ENCODE data around the gene XPA. TPM values are rescaled to one million over a fixed set of nuclear protein-coding genes. Genes with fewer than 3 reads are reported as not detected.
"Not testable (repeated sequence)": the region's sequence is repeated elsewhere in the genome, so short reads cannot be mapped to it uniquely, and the experiment has no call there.

The XPA gene
- total RNA-seq (2014; rRNA removed; shearing (Covaris generic)), result 13.2 and 15.0 TPM in 2 replicates

GRCh38 chr9:97696803-97697601, at the start of gene XPA:
XPA (minus strand) TSS chr9:97697340; CDS start chr9:97697292, 48 bp downstream.
- peak; percentile 100 for DNase-seq (ENCODE audit: low read depth)

DNA sequence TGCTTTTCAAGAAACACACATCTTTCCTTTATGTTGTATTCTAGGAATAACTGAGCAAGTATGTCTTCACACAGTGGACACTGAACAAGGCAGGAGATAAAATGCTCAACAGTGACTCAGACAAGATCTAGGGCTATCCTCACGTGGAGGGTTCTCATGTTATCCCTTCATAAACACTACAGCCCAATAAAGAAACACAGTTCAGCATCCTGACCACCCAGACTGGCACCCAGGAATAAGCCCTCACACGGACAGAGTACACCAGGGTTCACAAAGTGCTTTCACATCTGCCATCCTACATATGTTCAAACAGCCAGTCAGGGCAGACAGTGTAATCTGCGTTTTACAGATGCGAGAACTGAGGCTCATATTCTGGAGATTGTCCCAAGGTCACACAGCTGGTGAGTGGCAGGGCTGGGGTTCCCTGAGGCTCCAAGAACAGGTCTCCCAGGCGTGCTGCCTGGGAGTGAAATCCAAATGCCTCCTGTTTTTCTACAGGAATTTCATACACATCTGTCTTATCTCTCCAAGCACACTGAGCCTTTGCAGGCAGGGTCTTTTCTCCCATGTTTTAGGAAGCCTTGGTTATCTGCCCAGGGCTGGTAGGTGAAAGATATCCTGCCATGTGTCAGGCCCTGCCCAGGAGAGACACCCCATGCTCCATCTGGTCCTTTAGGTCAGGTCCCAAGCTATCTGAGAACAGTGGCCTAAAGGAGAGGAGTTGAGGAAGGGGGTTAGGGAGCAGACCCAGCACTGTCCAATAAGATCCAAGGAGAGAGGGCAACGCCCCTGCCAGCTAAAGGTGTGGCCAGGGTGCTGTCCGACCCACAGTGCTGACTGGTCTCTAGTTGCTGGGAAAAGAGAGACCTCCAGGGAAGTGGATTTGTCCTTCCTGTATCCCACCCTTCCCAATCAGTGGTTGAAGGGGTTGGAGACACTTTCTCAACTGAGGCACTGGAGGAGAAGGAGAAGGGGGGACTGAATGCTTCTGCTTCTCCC, 47.9 kb upstream of the XPA start:
- no peak for DNase-seq (ENCODE audit: low read depth)

GRCh38 chr9:97744025-97744424, 46.9 kb upstream of the XPA start:
- not testable (repeated sequence) for DNase-seq (ENCODE audit: low read depth)

DNA sequence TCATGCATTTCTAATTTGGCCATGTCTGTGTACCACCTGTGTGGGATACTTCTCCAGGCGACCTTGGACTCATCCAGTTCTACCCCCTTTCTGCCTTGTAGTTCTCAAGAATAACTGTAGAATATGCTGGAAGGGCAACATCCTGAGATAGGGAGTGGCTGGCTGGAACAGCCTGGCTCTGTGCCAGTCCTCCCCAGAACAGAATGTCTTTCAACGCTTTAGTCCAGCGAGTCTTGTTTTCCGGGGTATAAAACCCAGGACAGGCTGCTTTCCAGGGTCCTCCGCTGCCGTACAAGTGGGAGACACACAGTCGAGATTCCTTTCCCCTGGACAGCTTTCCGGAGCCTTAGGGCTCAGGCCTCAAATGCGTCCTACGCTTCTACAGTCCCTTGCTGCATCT, 45.4 kb upstream of the XPA start:
- no peak for DNase-seq (ENCODE audit: low read depth)

DNA sequence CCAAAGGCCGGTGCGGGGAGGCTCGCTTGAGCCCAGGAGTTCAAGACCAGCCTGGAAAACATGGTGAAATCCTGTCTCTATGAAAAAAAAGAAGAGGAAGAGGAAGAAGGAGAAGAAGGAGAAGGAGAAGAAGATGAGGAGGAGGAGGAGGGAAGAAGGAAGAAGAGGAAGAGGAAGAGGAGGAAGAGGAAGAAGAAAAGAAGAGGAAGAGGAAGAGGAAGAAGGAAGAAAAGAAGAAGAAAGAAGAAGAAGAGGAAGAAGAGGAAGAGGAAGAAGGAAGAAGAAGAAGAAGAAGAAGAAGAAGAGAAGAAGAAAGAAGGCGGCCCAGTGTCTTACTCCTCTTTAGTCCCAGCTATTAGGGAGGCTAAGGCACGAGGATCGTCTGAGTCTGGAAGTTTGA, 44.8 kb upstream of the XPA start:
- no peak for DNase-seq (ENCODE audit: low read depth)

GRCh38 chr9:97740848-97741821, 44.0 kb upstream of the XPA start:
- DNase-seq (ENCODE audit: low read depth), result peak; percentile 81

DNA sequence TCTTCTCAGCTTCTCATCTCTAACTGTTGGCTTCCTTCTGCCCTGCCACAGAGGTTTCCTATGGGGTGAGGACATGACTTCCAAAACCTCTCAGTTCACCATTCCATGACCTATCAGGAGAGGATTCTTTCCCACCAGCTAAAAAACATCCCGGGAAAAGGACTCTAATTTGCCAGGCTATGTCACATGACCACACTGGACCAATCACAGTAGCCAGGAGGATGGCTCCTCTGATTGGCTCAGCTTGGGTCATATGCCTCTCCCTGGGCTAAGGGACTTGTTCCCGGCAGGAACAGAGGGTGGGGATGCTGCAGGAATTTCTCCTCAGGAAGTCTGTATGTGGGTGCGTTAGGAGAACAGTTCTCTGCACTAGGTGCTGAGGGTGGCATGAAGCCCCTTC, 40.3 kb upstream of the XPA start:
- DNase-seq (ENCODE audit: low read depth), result peak; percentile 56

DNA sequence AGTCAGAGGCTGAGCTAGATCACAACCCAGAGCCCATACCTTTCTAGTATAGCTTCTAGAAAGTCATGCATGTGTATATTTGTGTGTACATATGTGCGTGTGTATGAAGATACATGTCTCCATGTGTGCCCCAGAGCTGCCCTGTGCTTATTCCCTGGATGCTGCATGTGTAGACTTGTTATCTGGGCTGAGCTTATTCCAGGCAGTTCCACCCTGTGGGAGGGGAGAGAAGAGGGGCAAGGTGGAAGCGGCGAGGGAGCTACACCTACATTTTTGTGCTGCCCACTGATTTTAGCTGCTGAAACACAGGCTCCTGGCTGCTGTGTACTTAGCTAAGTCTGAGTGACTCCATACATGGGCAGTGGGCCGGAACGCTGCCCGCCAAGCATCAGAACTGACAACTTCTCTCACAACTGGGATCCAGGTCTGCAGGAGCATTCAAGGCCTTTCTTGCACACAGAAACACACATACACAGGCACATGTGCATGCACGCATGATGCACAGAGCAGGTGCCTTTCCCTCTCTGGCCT, 38.0 kb upstream of the XPA start:
- DNase-seq (ENCODE audit: low read depth), result no peak

DNA sequence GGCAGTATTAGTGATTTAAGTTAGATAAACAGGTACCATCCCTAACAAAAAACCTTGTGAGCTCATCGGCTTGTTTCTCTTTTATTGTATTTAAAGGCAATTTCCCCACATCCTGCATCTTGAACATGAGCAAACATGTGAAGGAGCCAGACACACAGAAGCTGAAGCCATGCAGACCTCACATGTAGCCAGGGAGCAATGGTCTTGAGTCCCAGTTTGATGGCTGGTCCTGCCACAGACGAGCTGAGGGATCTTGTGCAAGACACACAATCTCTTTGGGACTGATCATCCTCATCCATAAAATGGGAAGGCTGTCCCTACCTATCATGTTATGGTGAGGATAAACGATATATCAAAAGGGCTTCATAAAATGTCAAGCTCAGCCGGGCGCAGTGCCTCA, 29.6 kb upstream of the XPA start:
- DNase-seq (ENCODE audit: low read depth), result no peak

GRCh38 chr9:97723819-97724218, 26.7 kb upstream of the XPA start:
- no peak for DNase-seq (ENCODE audit: low read depth)

DNA sequence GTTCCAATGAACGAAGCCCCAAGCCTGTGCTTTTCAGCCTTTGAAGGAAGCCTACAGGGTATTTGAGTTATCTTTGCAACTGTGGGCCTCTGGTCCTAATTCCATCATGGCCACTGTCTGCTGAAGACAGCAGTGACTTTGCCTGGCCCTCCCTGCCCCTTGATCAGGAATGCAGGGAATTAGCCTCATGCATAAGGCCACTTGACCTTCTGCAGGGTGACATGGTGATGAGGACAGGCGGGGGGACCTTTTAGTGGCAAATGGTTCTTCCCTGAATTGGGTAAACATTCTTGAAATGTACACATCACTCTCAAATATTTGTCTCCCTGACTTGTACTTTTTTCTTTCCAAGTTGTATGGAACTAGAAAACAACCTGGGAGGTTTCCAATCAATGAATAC, 25.2 kb upstream of the XPA start:
- DNase-seq (ENCODE audit: low read depth), result no peak

DNA sequence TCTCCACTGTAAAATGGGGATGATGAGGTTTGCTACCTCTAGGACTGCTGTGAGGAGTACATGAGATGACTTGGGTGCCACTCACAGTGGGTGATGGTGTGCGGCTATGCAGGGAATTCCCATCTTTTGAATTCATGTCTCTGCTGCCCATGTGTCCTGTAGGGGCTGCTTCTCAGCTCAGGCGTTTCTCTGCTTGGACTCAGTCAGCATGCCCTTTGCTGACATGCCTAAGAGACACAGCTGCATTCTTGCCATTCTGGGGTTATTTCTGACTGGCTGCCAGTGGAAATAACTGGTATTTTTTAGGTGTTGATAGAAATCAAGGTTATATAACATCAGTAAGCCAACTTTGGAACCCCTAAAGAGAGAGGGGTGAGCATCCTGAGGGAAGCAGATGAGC, 24.3 kb upstream of the XPA start:
- no peak for DNase-seq (ENCODE audit: low read depth)

DNA sequence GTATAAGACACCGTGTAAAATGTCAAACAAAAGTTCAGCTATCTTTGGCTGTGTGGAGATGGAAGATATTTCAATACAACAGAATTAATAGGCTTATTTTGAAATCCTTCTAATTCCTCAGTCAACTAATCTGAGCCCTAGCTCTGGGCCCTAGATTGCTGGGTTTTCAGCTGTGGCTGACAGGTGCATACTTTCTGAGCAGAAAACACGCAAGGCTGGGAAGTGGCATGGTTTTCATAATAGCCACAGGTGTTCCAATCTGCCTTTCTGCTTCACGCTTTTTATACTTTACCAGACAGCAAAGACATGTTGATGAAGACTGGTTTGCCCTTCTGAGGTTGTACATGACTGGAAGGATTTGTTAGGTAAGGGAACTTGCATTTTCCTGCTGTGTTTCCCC, 20.7 kb upstream of the XPA start:
- no peak for DNase-seq (ENCODE audit: low read depth)

GRCh38 chr9:97714435-97714834, 17.3 kb upstream of the XPA start:
- peak; percentile 94 for DNase-seq (ENCODE audit: low read depth)

- no peak for DNase-seq (ENCODE audit: low read depth)
Measured at GRCh38 chr9:97711223-97711626, 14.1 kb upstream of the XPA start.

GRCh38 chr9:97710356-97711222, 13.4 kb upstream of the XPA start:
- peak; percentile 73 for DNase-seq (ENCODE audit: low read depth)

GRCh38 chr9:97706246-97706645, 9.1 kb upstream of the XPA start:
- DNase-seq (ENCODE audit: low read depth), result no peak

DNA sequence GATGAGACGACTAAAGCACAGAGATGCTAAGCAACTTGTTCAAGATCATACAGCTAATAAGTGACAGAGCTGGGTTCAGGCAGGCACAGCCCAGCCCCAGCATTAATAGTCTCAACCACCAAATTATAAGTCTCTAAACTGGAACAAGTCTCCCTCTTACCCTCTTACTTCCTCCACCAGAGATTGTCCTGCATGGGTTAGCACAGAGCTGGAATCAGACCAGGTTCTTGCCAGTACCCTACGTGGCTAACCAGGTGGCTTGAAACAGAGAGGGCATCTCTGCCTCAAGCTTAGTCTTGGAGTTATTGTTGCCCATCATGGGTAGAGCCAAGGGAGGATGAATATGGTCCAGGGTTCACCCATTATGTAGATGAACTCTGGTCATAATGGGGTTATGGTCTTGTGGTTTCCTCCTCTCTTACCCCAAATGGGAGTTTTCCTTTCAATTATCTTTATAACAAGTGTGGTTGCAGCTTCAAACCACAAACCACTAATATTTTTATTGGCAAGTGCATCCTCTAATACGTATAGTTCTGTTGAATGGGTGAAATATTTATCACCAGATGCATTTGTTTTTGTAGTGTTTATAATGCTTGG, 8.3 kb upstream of the XPA start:
- peak; percentile 54 for DNase-seq (ENCODE audit: low read depth)

- DNase-seq (ENCODE audit: low read depth), result no peak
Measured at GRCh38 chr9:97704851-97705250, 7.7 kb upstream of the XPA start.

DNA sequence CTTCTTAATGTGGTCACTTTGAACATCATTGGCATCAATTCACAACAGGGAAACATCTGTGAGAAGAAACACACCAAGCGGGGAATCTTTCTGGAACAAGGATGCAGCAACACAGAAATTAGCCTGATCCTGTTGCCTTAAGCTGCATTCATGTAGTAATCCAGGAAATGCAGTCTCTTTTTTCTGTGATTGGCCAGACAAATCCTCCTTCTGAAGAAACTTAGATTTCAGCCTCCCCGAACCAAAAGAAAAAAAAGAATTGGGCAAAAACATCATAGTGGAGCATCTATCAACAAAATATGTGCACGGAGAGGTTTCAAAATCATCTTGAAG, 7.2 kb upstream of the XPA start:
- no peak for DNase-seq (ENCODE audit: low read depth)
